SK-N-SH treated with all-trans-retinoic acid at 6 μM for 48 hours (cell line): ENCODE results near the gene KDM4B.

Experiments
- ATAC-seq: fragments of 200-7000 bp; cut with Tn5 transposase; 3 replicates; pipeline ENCODE4 v1.9.1; 2020; ENCODE audit warnings: mild to moderate bottlenecking, moderate library complexity
- ARNTL ChIP-seq: fragments of 450-650 bp; formaldehyde crosslinking; IDR thresholded peaks from 2 replicates; pipeline ENCODE4 v1.5.0; 2020; ENCODE audit warnings: low read depth, mild to moderate bottlenecking, moderate library complexity, borderline replicate concordance
- BACH2 ChIP-seq: fragments of 250-450 bp; sonication (Bioruptor Pico); IDR thresholded peaks from 2 replicates; pipeline ENCODE4 v1.9.0; 2021; ENCODE audit warnings: mild to moderate bottlenecking, borderline replicate concordance
- CSDC2 ChIP-seq: fragments of 250-450 bp; sonication (Bioruptor Pico); IDR thresholded peaks from 2 replicates; pipeline ENCODE4 v1.5.0; 2020; ENCODE audit warnings: mild to moderate bottlenecking, moderate library complexity
- CSRNP3 ChIP-seq: fragments of 250-450 bp; sonication (Bioruptor Pico); IDR thresholded peaks from 2 replicates; pipeline ENCODE4 v1.5.1; 2021; ENCODE audit warnings: mild to moderate bottlenecking, moderate library complexity
- GLIS3 ChIP-seq: fragments of 250-450 bp; sonication (Bioruptor Pico); IDR thresholded peaks from 2 replicates; pipeline ENCODE4 v1.5.0; 2020; ENCODE audit warnings: mild to moderate bottlenecking, moderate library complexity
- ISL1 ChIP-seq: fragments of 250-450 bp; sonication (Bioruptor Pico); IDR thresholded peaks from 2 replicates; pipeline ENCODE4 v2.1.2; 2022; ENCODE audit warnings: mild to moderate bottlenecking, moderate library complexity
- OSR1 ChIP-seq: fragments of 250-450 bp; sonication (Bioruptor Pico); IDR thresholded peaks from 2 replicates; pipeline ENCODE4 v1.8.0; 2022; ENCODE audit warnings: moderate library complexity, mild to moderate bottlenecking, inconsistent platforms
- PATZ1 ChIP-seq: fragments of 250-450 bp; sonication (Bioruptor Pico); IDR thresholded peaks from 2 replicates; pipeline ENCODE4 v1.8.0; 2020; ENCODE audit warnings: mild to moderate bottlenecking, moderate library complexity, borderline replicate concordance
- POU6F1 ChIP-seq: fragments of 250-450 bp; sonication (Bioruptor Pico); IDR thresholded peaks from 2 replicates; pipeline ENCODE4 v1.8.0; 2021; ENCODE audit warnings: low read depth, mild to moderate bottlenecking, moderate library complexity, borderline replicate concordance
- PPARA ChIP-seq: fragments of 250-450 bp; sonication (Bioruptor Pico); IDR thresholded peaks from 2 replicates; pipeline ENCODE4 v1.5.0; 2020; ENCODE audit warnings: mild to moderate bottlenecking, borderline replicate concordance
- SNAI2 ChIP-seq: fragments of 250-450 bp; sonication (Bioruptor Pico); IDR thresholded peaks from 2 replicates; pipeline ENCODE4 v1.5.0; 2020; ENCODE audit warnings: mild to moderate bottlenecking, moderate library complexity
- TCF4 ChIP-seq: fragments of 250-450 bp; sonication (Bioruptor Pico); IDR thresholded peaks from 2 replicates; pipeline ENCODE4 v1.8.0; 2021; ENCODE audit warnings: mild to moderate bottlenecking, moderate library complexity, borderline replicate concordance
- TOX ChIP-seq: fragments of 250-450 bp; sonication (Bioruptor Pico); IDR thresholded peaks from 2 replicates; pipeline ENCODE4 v1.8.0; 2021; ENCODE audit warnings: mild to moderate bottlenecking, moderate library complexity, borderline replicate concordance
- TSHZ2 ChIP-seq: fragments of 250-450 bp; sonication (Bioruptor Pico); IDR thresholded peaks from 2 replicates; pipeline ENCODE4 v1.5.0; 2020; ENCODE audit warnings: mild to moderate bottlenecking, moderate library complexity
- ZC3H10 ChIP-seq: fragments of 250-450 bp; sonication (Bioruptor Pico); IDR thresholded peaks from 2 replicates; pipeline ENCODE4 v1.5.1; 2021; ENCODE audit warnings: mild to moderate bottlenecking, moderate library complexity
- ZFP3 ChIP-seq: fragments of 250-450 bp; sonication (Bioruptor Pico); IDR thresholded peaks from 2 replicates; pipeline ENCODE4 v1.5.0; 2020; ENCODE audit warnings: mild to moderate bottlenecking, moderate library complexity
- ZFP30 ChIP-seq: fragments of 450-650 bp; formaldehyde crosslinking; IDR thresholded peaks from 2 replicates; pipeline ENCODE4 v1.5.0; 2022; ENCODE audit warnings: mild to moderate bottlenecking, moderate library complexity
- ZNF565 ChIP-seq: fragments of 450-650 bp; formaldehyde crosslinking; conservative IDR thresholded peaks from 2 replicates; pipeline ENCODE4 v1.5.0; 2020; ENCODE audit warnings: low read depth, mild to moderate bottlenecking, moderate library complexity
- ZNF70 ChIP-seq: fragments of 450-650 bp; formaldehyde crosslinking; IDR thresholded peaks from 2 replicates; pipeline ENCODE4 v1.5.0; 2020; ENCODE audit warnings: mild to moderate bottlenecking, moderate library complexity
- ZNF8 ChIP-seq: fragments of 450-650 bp; formaldehyde crosslinking; IDR thresholded peaks from 2 replicates; pipeline ENCODE4 v1.5.0; 2020; ENCODE audit warnings: mild to moderate bottlenecking, moderate library complexity

Gene KDM4B

GRCh38 chr19:4991996-4992698 lies 23.2 kb downstream of the KDM4B start:
- no peak for TF ChIP-seq ZFP3
- TF ChIP-seq BACH2 (CRISPR knock-in tag) = no peak
- no peak for TF ChIP-seq ARNTL
- TF ChIP-seq GLIS3 (CRISPR knock-in tag) = no peak
- TF ChIP-seq OSR1 (CRISPR knock-in tag) = no peak
- TF ChIP-seq CSRNP3 (CRISPR knock-in tag) = no peak
- TF ChIP-seq CSDC2 (CRISPR knock-in tag) = no peak
- no peak for TF ChIP-seq ZNF70 (CRISPR knock-in tag)
- TF ChIP-seq ZC3H10 = no peak
- TF ChIP-seq, all 23 proteins: peak for 0
- no peak for ATAC-seq

- no peak for ATAC-seq
- TF ChIP-seq PATZ1 (CRISPR knock-in tag) (no peak), ZNF565 (CRISPR knock-in tag) (no peak), ARNTL (no peak), TSHZ2 (CRISPR knock-in tag) (no peak), TOX (CRISPR knock-in tag) (no peak), CSDC2 (CRISPR knock-in tag) (no peak), ZFP30 (CRISPR knock-in tag) (no peak), ZFP3 (no peak), ZC3H10 (no peak), ZNF70 (CRISPR knock-in tag) (no peak), SNAI2 (CRISPR knock-in tag) (no peak), TCF4 (CRISPR knock-in tag) (no peak), POU6F1 (no peak)
Measured at GRCh38 chr19:4993683-4994082, 24.8 kb downstream of the KDM4B start.

GRCh38 chr19:4996701-4997100 lies 27.8 kb downstream of the KDM4B start:
- ATAC-seq = no peak
- TF ChIP-seq ARNTL (no peak), TSHZ2 (CRISPR knock-in tag) (no peak), ISL1 (no peak), ZFP3 (no peak), TCF4 (CRISPR knock-in tag) (no peak), CSDC2 (CRISPR knock-in tag) (no peak), PATZ1 (CRISPR knock-in tag) (no peak), PPARA (CRISPR knock-in tag) (no peak), ZNF70 (CRISPR knock-in tag) (no peak), ZNF8 (CRISPR knock-in tag) (no peak)
